ENCODE measurements around the gene STRC. TPM values are rescaled to one million over a fixed set of nuclear protein-coding genes. Genes with fewer than 3 reads are reported as not detected.
"Not testable (repeated sequence)": the region's sequence is repeated elsewhere in the genome, so short reads cannot be mapped to it uniquely, and the experiment has no call there.

Gene STRC
- polyA plus RNA-seq, 3 donors: 0.59 to 1.6 (median 1.4) TPM

GRCh38 chr15:43589778-43590466, 28.7 kb downstream of the STRC start, which contains the start of gene PPIP5K1:
PPIP5K1 (minus strand) TSS chr15:43590208; CDS start chr15:43584504, 5,704 bp downstream.
- not testable (repeated sequence) for DNase-seq (ENCODE audit: extremely low read depth in 1 of 11, low read depth in 9 of 11, low spot score in 4 of 11)

- DNase-seq (ENCODE audit: extremely low read depth in 1 of 11, low read depth in 9 of 11, low spot score in 4 of 11): not testable (repeated sequence)
Measured at GRCh38 chr15:43574607-43575006, 44.0 kb downstream of the STRC start.

- DNase-seq (ENCODE audit: extremely low read depth in 1 of 11, low read depth in 9 of 11, low spot score in 4 of 11): not testable (repeated sequence)
Measured at GRCh38 chr15:43566615-43567014, 52.0 kb downstream of the STRC start.

GRCh38 chr15:43563793-43564192, 54.8 kb downstream of the STRC start:
- DNase-seq (ENCODE audit: extremely low read depth in 1 of 11, low read depth in 9 of 11, low spot score in 4 of 11): not testable (repeated sequence)

GRCh38 chr15:43562753-43563152, 55.8 kb downstream of the STRC start:
- DNase-seq (ENCODE audit: extremely low read depth in 1 of 11, low read depth in 9 of 11, low spot score in 4 of 11): not testable (repeated sequence)

GRCh38 chr15:43552986-43553385, 65.6 kb downstream of the STRC start:
- DNase-seq (ENCODE audit: extremely low read depth in 1 of 11, low read depth in 9 of 11, low spot score in 4 of 11): no peak

GRCh38 chr15:43552256-43552655, 66.3 kb downstream of the STRC start:
- DNase-seq (ENCODE audit: extremely low read depth in 1 of 11, low read depth in 9 of 11, low spot score in 4 of 11): no peak

- DNase-seq (ENCODE audit: extremely low read depth in 1 of 11, low read depth in 9 of 11, low spot score in 4 of 11): no peak
Measured at GRCh38 chr15:43550527-43551363, 67.9 kb downstream of the STRC start.

Other genes with a start within 250 kb of the STRC start
- 10 to 100 TPM; 28.1 to 31.9 (median 31.1) TPM for gene ZSCAN29, start 247.8 kb downstream of the STRC start, polyA plus RNA-seq (ENCODE audit: insufficient read length in 3 of 3)
- gene TUBGCP4, start 247.7 kb downstream of the STRC start, polyA plus RNA-seq (ENCODE audit: insufficient read length in 3 of 3): 10 to 100 TPM; 26.6 to 31.8 (median 27.0) TPM
- gene TP53BP1, start 125.6 kb downstream of the STRC start, polyA plus RNA-seq (ENCODE audit: insufficient read length in 3 of 3): 10 to 100 TPM; 78.3 to 99.5 (median 85.6) TPM
- gene MAP1A, start 101.2 kb downstream of the STRC start, polyA plus RNA-seq (ENCODE audit: insufficient read length in 3 of 3): 1 to 10 TPM; 6.6 to 10.0 (median 7.8) TPM
- gene PPIP5K1, start 28.6 kb downstream of the STRC start, polyA plus RNA-seq (ENCODE audit: insufficient read length in 3 of 3): 10 to 100 TPM; 21.8 to 29.1 (median 27.3) TPM
- 1 to 10 TPM; 1.4 to 3.8 (median 2.3) TPM for gene CKMT1B, start 24.8 kb downstream of the STRC start, polyA plus RNA-seq (ENCODE audit: insufficient read length in 3 of 3)
- 1 to 10 TPM; 4.3 to 9.7 (median 5.2) TPM for gene CATSPER2, start 30.0 kb upstream of the STRC start, polyA plus RNA-seq (ENCODE audit: insufficient read length in 3 of 3)
- gene CKMT1A, start 75.1 kb upstream of the STRC start, polyA plus RNA-seq (ENCODE audit: insufficient read length in 3 of 3): 1 to 10 TPM; 1.6 to 3.7 (median 2.3) TPM
- gene PDIA3, start 127.6 kb upstream of the STRC start, polyA plus RNA-seq (ENCODE audit: insufficient read length in 3 of 3): 100 to 1,000 TPM; 527 to 619 (median 615) TPM
- gene ELL3, start 158.2 kb upstream of the STRC start, polyA plus RNA-seq (ENCODE audit: insufficient read length in 3 of 3): 1 to 10 TPM; 2.9 to 4.2 (median 3.3) TPM
- 100 to 1,000 TPM; 579 to 694 (median 641) TPM for gene SERF2, start 173.5 kb upstream of the STRC start, polyA plus RNA-seq (ENCODE audit: insufficient read length in 3 of 3)
- under 1 TPM; 0.20 to 0.49 (median 0.24) TPM for gene SERINC4, start 181.4 kb upstream of the STRC start, polyA plus RNA-seq (ENCODE audit: insufficient read length in 3 of 3)
- 10 to 100 TPM in 2 of 3 donors, 1 to 10 TPM in 1; 10.0 to 25.8 (median 10.9) TPM for gene HYPK, start 181.8 kb upstream of the STRC start, polyA plus RNA-seq (ENCODE audit: insufficient read length in 3 of 3)
- 10 to 100 TPM; 59.0 to 73.7 (median 69.7) TPM for gene MFAP1, start 205.9 kb upstream of the STRC start, polyA plus RNA-seq (ENCODE audit: insufficient read length in 3 of 3)
- 10 to 100 TPM; 12.2 to 18.1 (median 16.7) TPM for gene WDR76, start 208.2 kb upstream of the STRC start, polyA plus RNA-seq (ENCODE audit: insufficient read length in 3 of 3)